ENCODE measurements around the gene AKAP12.

GRCh38 chr6:151402228-151402627, 162.5 kb downstream of the AKAP12 start:
- TF ChIP-seq EZH2 (IDR thresholded peaks at IDR 0.05) (no peak), POLR2AphosphoS5 (IDR thresholded peaks at IDR 0.05; ENCODE audit: borderline replicate concordance, low read depth, low read length) (no peak)

Measured in SK-N-MC (cell line).